ENCODE measurements around the gene LARGE2. TPM values are rescaled to one million over a fixed set of nuclear protein-coding genes. Genes with fewer than 3 reads are reported as not detected.
A peak's percentile ranks its signal among the peaks of the same experiment; 100 is the strongest.

The LARGE2 gene
- total RNA-seq (under 1 TPM in 1 of 10 donors, not detected in 9; 0.42 TPM), polyA plus RNA-seq (under 1 TPM in 1 of 2 donors, not detected in 1; 0.23 TPM)
- long read RNA-seq, donor 1: 0 reads
- long read RNA-seq, donor 2: 0 reads
- long read RNA-seq, donor 3: 0 reads

- H3K36me3 ChIP-seq: no peaks in the 10 kb centered on the region
- no peak for ATAC-seq
- DNase-seq: no peak
- peak within 1 kb of the TSS; percentile 15 to 46 (median 28) for H3K4me3 ChIP-seq
- TF ChIP-seq CTCF (IDR thresholded peaks at IDR 0.05): no peak
- no peaks in the 10 kb centered on the region for H3K9me3 ChIP-seq
- intact Hi-C loops (cut with DNase I): no loop called here
- peaks cover 6 to 46% (median 23%) of the 10 kb centered on the region in 9 donors for H3K4me1 ChIP-seq
- H3K27me3 ChIP-seq: peaks cover 0 to 34% (median 27%) of the 10 kb centered on the region in 7 donors
- no peak within 1 kb of the TSS for H3K27ac ChIP-seq
- 2 to 3% methylated on average over 59 to 73 of the region's 73 CpGs for WGBS, 2 donors
Measured at GRCh38 chr11:45922425-45923082, at the start of gene LARGE2. TSS of gene LARGE2 (plus strand) at chr11:45922656. CDS start at chr11:45922883, 227 bp downstream.

- H3K9me3 ChIP-seq: no peaks in the 10 kb centered on the region
- peaks cover 0 to 17% (median 5%) of the 10 kb centered on the region in 9 donors for H3K4me1 ChIP-seq
- ATAC-seq (peak in 4 of 8 donors; percentile 26 to 85 (median 36)), DNase-seq (no peak)
- no peaks in the 10 kb centered on the region for H3K27me3 ChIP-seq
- intact Hi-C loops (cut with DNase I): loop anchor here in 4 of 10 donors (10.0 kb wide), 1 partner anchor 128 kb away; no protein-coding TSS in a partner anchor
- WGBS, 2 donors: 63 to 69% methylated on average over 6 of the region's 6 CpGs
- TF ChIP-seq CTCF (IDR thresholded peaks at IDR 0.05): no peak
- no peak overlapping the region for H3K27ac ChIP-seq
- H3K4me3 ChIP-seq: no peak overlapping the region
- peaks cover 0 to 100% (median 56%) of the 10 kb centered on the region in 9 donors for H3K36me3 ChIP-seq
Measured at GRCh38 chr11:45876401-45876800, 46.1 kb upstream of the LARGE2 start.

- DNase-seq: no peak
- WGBS, 2 donors: 90 to 92% methylated on average over 8 of the region's 8 CpGs
- no peak overlapping the region for H3K4me3 ChIP-seq
- no peaks in the 10 kb centered on the region for H3K9me3 ChIP-seq
- intact Hi-C loops (cut with DNase I): loop anchor here in 4 of 10 donors (10.0 kb wide), 1 partner anchor 128 kb away; no protein-coding TSS in a partner anchor
- no peak for ATAC-seq
- H3K27ac ChIP-seq: no peak overlapping the region
- no peaks in the 10 kb centered on the region for H3K27me3 ChIP-seq
- peaks cover 0 to 24% (median 6%) of the 10 kb centered on the region in 9 donors for H3K4me1 ChIP-seq
- H3K36me3 ChIP-seq: peaks cover 0 to 100% (median 54%) of the 10 kb centered on the region in 9 donors
- no peak for TF ChIP-seq CTCF (IDR thresholded peaks at IDR 0.05)
Measured at GRCh38 chr11:45877221-45877620, 45.2 kb upstream of the LARGE2 start.

GRCh38 chr11:45877845-45878244 is 44.6 kb upstream of the LARGE2 start:
- ATAC-seq: no peak
- Histone ChIP-seq H3K36me3 (peaks cover 0 to 100% (median 53%) of the 10 kb centered on the region in 9 donors), H3K27me3 (no peaks in the 10 kb centered on the region), H3K4me1 (peaks cover 0 to 24% (median 5%) of the 10 kb centered on the region in 9 donors), H3K9me3 (no peaks in the 10 kb centered on the region), H3K27ac (no peak overlapping the region), H3K4me3 (no peak overlapping the region)
- TF ChIP-seq CTCF (IDR thresholded peaks at IDR 0.05): no peak
- no peak for DNase-seq
- 90 to 91% methylated on average over 3 of the region's 3 CpGs for WGBS, 2 donors
- intact Hi-C loops (cut with DNase I): loop anchor here in 4 of 10 donors (10.0 kb wide), 1 partner anchor 127 kb away; no protein-coding TSS in a partner anchor

Data from heart right ventricle (tissue), 16 donors.